ENCODE data around the gene MICAL2.

The MICAL2 gene

GRCh38 chr11:12164061-12165014 lies 53.9 kb downstream of the MICAL2 start:
- H3K27ac ChIP-seq = no peak overlapping the region
- TF ChIP-seq CTCF (IDR thresholded peaks at IDR 0.05; ENCODE audit: low read depth, low read length) = no peak
- no peak for DNase-seq
- H3K36me3 ChIP-seq = no peaks in the 10 kb centered on the region
- no peaks in the 10 kb centered on the region for H3K27me3 ChIP-seq (ENCODE audit: insufficient read depth, low read depth, severe bottlenecking)
- no peak overlapping the region for H3K4me3 ChIP-seq (ENCODE audit: low read depth, low read length)
- no peaks in the 10 kb centered on the region for H3K9me3 ChIP-seq (ENCODE audit: severe bottlenecking)

- Histone ChIP-seq H3K4me3 (ENCODE audit: low read depth, low read length) (no peak overlapping the region), H3K27me3 (ENCODE audit: insufficient read depth, low read depth, severe bottlenecking) (no peaks in the 10 kb centered on the region), H3K36me3 (no peaks in the 10 kb centered on the region), H3K9me3 (ENCODE audit: severe bottlenecking) (no peaks in the 10 kb centered on the region), H3K27ac (no peak overlapping the region)
- no peak for TF ChIP-seq CTCF (IDR thresholded peaks at IDR 0.05; ENCODE audit: low read depth, low read length)
- no peak for DNase-seq
Measured at GRCh38 chr11:12165237-12165875, 55.0 kb downstream of the MICAL2 start.

GRCh38 chr11:12166299-12167060 lies 56.1 kb downstream of the MICAL2 start:
- DNase-seq = no peak
- Histone ChIP-seq H3K36me3 (no peaks in the 10 kb centered on the region), H3K27ac (no peak overlapping the region), H3K9me3 (ENCODE audit: severe bottlenecking) (no peaks in the 10 kb centered on the region), H3K4me3 (ENCODE audit: low read depth, low read length) (no peak overlapping the region), H3K27me3 (ENCODE audit: insufficient read depth, low read depth, severe bottlenecking) (no peaks in the 10 kb centered on the region)
- no peak for TF ChIP-seq CTCF (IDR thresholded peaks at IDR 0.05; ENCODE audit: low read depth, low read length)

DNA sequence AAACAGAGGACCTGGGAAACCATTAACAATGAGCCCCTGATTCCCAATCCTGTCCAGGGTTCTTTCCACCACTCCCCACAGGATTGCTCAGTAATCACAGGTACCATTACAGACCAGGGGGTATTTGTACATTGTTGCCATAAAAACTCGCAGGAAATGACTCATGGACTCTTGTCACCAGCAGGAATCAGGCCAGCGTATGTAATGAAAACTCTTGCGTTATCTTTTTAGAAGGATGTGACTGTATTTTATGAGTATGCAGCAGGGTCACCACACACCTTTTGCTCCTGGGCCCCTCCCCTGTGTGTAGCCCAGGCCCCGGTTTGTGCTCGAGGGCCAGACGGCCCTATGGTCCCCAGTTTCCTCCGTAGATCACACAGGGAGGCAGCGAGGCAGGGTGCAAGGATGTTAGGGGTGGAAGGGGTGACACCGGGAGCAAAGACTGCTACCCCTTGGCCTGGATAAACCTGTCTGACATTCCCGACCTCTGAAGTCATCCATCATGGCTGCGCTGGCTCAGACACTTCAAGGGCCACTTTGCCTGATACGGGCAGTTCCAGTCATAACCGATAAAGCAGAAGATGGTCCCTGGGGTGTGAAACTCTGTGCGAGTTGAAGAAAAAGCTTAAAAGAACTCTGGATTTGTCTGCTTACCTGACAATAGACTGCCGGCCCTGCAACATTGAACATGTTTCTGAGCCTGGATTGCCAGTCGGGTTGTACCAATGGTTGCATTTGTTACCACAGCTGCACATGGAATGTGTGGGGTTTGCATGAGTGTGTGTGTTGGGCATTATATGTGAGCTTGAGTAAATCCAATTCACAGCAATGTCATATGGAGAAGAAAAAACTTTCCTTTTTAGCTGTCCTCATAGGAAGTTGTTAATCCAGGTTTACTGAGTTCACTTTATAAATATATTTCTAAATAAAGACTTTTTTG lies 56.9 kb downstream of the MICAL2 start:
- no peak for DNase-seq

More for the DNA sequence above, 56.9 kb downstream of the MICAL2 start:
- Histone ChIP-seq H3K4me3 (ENCODE audit: low read depth, low read length) (no peak overlapping the region), H3K27ac (no peak overlapping the region), H3K9me3 (ENCODE audit: severe bottlenecking) (no peaks in the 10 kb centered on the region), H3K27me3 (ENCODE audit: insufficient read depth, low read depth, severe bottlenecking) (no peaks in the 10 kb centered on the region), H3K36me3 (no peaks in the 10 kb centered on the region)
- no peak for TF ChIP-seq CTCF (IDR thresholded peaks at IDR 0.05; ENCODE audit: low read depth, low read length)

Measured in WERI-Rb-1 (cell line).